GM19193 (cell line): ENCODE data around the gene UBAC2.
A peak's percentile ranks its signal among the peaks of the same experiment; 100 is the strongest.

Experiments
- POLR2A ChIP-seq: IDR thresholded peaks from 4 replicates; pipeline ENCODE4 v1.6.1; 2011; ENCODE audit not compliant: insufficient read depth, insufficient read length; ENCODE audit errors: extremely low read depth

The UBAC2 gene

DNA sequence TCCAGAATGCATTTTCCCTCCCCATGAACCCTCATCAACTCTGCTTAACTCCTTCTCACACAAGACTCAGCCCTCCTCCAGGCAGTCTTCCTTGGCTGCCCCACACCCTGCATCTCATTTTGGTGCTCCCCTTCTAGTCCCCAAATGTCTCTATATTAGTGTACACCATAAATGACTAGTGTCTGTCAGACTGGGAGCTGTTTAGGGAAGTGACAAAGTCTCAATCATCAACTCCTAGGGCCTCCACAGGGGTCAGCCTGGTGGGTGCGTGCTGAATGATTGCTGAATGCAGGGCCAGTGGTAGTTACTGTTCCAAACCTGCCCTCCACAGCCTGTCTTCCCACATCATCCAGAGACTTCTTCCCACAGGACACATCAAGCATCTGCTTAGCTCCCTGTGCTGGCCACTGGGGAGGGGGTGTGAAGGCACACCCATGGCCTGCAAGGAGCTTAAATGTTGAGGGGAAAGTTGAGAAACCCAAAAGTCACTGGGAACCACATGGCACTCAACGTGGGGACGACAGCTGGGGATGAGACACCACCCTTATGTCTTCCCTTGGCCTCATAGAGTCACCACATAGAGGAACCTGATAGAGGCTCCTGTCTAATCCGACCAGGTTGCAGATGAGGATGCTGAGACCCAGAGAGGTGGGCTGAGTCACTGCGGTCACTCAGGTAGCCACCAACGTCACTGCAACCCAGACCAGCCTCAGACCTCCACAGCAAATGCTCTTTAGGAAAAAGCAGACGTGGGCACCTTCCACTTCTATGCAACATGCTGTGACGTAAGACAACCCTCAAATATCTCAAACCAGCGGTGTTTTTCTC lies 221.3 kb downstream of the UBAC2 start:
- TF ChIP-seq POLR2A: no peak

DNA sequence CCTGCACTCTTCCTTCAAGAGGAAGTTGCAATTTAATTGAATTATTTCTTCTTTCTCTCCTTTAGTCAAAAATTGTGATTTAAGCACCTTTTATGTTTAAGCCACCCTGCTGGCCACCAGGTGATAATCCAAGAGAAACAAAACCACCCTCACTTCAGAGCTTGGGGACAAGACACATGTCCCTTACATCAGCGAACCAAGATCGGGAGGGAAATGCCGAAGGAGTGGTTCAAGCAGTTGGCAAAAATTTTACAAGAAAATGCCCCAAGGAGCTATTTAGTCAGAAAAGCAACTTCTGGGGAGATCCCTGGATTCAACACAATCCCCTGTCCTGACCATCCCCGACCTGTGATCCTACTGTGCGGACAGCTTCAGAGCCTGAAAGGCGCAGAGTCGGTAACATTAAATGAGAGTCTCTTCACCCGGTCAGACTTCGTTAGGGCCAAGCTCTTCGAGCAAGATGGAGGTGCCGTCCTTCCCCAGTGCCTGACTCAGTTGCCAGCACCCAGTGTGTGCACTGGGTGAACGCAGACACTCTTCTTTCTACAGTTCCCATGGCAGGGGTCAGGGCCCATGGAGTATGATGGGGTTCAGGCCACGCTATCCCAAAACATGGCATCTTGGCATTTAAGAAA lies 222.0 kb downstream of the UBAC2 start:
- TF ChIP-seq POLR2A: no peak

- TF ChIP-seq POLR2A: peak; percentile 42
These were observed 225.1 kb downstream of the UBAC2 start for GRCh38 chr13:99425485-99426341.

- TF ChIP-seq POLR2A: no peak
These were observed 225.8 kb downstream of the UBAC2 start for GRCh38 chr13:99426426-99426825.

DNA sequence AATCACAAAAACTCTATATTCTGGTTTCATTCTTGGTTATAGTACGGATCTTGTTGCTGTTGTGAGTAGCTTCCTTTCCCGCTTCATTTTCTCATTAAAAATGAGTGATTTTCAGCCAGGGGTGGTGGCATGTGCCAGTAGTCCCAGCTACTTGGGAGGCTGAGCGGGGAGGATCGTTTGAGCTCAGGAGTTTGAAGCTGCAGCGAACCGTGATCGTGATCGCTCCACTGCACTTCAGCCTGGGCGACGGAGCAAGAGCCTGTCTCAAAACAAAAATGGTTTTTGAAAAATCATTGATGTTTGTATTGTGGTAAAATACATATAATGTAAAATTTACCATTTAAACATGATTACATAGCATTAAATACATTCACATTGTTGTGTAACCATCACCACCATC lies 229.0 kb downstream of the UBAC2 start:
- TF ChIP-seq POLR2A: no peak

- TF ChIP-seq POLR2A: no peak
These were observed 231.4 kb downstream of the UBAC2 start for GRCh38 chr13:99431927-99432608.

- TF ChIP-seq POLR2A: peak; percentile 7
These were observed 232.2 kb downstream of the UBAC2 start for GRCh38 chr13:99432609-99433542.

GRCh38 chr13:99433543-99434075 lies 233.0 kb downstream of the UBAC2 start:
- TF ChIP-seq POLR2A: no peak

DNA sequence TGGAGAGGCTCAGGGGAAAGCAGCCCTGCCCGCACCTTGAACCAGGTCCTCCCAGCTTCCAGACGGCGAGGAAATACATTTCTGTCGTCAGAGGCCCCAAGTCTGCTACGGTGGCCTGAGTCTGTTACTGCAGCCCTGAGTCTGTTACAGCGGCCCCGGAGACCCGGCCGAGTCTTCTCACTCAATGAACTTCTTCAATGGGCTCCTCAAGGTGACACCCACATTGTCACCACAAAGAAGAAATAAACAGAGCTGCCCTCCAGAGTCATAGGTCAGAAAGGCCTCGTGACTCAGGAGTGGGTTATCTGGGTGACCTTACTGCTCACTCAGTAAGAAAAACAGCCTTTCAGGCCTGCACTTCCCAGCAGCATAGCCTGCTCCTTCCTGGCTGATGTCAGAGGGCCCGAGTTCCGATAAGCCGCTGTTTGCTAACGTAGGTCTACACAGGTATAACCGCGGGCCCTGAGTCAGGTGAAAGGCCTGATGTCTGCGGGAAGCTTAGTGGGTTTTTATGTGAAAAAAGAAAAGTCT lies 233.7 kb downstream of the UBAC2 start:
- no peak for TF ChIP-seq POLR2A

DNA sequence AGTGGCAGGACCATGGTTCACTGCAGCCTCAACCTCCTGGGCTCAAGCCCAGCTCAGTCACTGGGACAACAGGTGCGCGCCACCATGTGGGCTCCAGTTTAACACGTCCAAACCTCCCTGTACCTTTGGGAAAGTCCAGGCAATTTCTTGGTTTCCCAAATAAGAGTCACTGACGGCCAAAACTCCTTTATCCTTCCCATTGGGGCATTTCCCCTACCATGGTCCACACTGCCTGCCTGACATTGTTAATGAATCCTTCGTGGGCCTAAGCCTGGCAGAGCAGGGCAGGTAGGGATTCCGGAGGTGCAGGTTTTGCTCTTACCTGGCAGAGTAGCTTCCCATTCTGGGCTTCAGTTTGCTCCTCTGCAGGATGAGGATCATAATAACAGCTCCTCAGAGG lies 234.5 kb downstream of the UBAC2 start:
- no peak for TF ChIP-seq POLR2A

DNA sequence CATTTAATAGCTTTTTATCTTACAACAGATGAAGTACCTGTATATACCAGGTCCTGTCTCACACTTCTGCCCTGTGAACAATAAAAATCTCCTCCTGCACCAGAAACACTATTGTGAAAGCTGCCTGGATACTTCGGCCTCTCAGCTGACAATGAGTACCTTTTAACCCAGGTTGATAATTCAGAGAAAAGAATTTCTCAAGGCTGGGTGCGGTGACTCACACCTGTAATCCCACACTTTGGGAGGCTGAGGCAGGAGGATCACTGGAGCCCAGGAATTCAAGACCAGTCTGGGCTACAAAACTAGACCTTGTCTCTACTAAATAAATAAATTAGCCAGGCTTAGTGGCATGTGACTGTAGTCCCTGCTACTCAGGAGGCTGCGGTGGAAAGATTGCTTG lies 235.3 kb downstream of the UBAC2 start:
- TF ChIP-seq POLR2A: no peak
